HG02981 (cell line): ENCODE measurements around the gene NCKIPSD.

Experiments used
- ATAC-seq: cut with Tn5 transposase; IDR thresholded peaks from one replicate; pipeline ENCODE4 v1.9.1; 2021; ENCODE audit warnings: mild to moderate bottlenecking, moderate library complexity; ENCODE audit not compliant: unreplicated experiment

NCKIPSD gene

GRCh38 chr3:48697952-48698351, 12.2 kb upstream of the NCKIPSD start:
- no peak for ATAC-seq

GRCh38 chr3:48696601-48697000, 10.9 kb upstream of the NCKIPSD start:
- no peak for ATAC-seq

DNA sequence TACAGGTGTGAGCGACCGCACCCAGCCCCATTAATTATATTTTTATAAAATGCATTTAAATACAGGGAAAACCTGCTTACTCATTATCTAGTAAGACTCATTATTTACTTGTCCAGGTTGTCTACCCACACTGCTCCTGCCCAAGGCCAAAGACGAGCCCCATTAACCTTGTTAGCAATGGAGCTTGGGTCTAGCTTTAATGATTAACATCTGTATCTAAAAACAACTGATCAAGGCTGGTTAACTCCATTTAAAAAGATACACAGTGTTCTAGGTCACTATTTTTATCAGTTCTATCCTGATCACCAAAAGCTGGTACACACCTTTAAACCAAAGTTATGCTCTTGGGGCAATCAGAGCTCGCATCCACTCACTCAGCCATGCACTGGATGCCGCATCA, 10.4 kb upstream of the NCKIPSD start:
- ATAC-seq, result no peak

DNA sequence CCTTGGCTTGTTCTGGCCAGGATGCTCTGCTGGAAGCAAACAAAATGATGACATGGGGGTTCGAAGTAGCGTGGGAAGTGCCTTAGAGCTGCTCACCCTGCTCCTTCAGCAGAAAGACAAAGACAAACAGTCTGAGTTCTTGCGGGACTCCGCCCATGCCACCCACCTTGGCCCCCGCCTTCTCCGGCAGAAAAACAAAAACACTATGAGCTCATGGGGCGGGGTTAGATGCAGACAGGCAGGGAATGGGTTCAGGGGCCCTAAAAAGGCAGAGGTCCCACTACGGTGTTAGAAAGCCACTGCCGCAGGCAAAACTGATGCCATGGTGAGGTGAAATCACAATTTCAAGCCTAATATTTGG, 9.7 kb upstream of the NCKIPSD start:
- no peak for ATAC-seq

DNA sequence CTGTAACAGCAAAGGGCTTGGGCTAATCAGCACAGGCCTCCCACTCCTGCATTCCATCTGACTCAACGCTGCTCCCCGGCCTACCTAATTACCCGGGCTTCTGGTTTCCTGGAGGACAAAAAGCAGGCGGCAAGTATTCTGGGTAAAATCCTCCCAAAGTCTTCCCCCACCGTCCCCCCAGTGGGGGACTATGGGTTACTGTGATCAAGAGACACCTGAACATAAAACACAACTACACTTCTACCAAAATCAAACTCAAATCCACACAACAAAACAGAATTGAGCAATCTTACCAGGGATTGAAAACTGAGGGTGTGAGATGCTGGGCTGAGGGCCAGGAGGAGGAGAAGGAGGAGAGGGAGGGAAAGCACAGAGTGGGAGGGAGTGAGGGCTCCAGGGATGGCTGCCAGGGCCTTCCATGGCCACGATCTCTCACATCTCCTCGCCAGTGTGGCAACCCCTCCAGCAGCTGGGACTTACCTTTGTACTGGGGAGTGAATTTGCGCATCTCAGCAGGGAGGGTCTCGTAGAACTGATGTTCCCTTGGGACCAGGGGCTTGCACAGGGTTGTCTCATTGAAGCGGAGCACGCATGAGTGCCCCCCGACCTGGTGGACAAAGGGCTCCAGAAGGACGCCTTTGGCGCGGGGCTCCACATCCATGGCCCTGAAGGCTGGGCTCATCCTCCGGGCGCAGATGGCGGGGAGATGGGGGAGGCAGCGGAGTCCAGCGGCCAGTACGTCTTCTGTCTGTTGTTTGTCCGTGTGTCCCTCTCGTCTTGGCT, 9.1 kb upstream of the NCKIPSD start:
- ATAC-seq, result no peak

DNA sequence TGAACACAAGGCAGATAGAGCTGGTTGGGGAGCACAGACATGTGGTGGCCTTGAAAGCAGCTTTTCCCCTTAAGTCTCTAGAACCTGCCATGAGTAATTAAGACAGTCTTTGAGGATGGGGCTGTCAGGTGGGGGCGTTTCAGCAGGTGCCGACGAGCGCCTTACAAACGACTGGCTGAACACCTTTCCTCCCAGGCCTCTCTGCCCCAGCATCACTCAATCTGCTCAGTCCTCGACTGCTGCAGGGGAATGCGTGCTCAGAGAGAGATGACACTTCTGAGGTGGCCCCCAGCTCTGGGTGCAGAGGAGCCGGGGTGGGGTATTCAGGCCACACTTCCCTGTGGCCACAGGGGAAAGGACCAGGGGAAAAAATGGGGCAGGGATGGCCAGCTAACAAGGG, 8.1 kb upstream of the NCKIPSD start:
- no peak for ATAC-seq

DNA sequence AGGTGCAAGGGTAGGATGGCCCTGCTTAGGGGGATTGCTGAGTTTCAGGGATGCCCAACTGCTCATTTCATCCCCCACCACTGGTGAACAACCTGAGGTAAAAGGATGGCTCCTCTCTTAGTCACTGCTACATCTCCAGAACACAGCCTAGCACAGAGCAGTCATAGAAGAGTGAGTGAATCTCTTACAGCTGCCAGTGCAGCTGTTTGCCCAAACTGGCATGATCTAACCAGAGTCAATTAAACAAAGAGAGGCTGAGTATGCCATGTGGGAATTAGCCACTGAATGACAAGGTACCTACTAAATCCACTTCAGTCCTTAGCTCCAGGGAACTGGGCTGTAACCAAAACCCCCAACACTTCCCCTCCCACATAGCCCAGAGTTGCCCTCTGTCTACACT, 6.8 kb upstream of the NCKIPSD start:
- ATAC-seq, result no peak

DNA sequence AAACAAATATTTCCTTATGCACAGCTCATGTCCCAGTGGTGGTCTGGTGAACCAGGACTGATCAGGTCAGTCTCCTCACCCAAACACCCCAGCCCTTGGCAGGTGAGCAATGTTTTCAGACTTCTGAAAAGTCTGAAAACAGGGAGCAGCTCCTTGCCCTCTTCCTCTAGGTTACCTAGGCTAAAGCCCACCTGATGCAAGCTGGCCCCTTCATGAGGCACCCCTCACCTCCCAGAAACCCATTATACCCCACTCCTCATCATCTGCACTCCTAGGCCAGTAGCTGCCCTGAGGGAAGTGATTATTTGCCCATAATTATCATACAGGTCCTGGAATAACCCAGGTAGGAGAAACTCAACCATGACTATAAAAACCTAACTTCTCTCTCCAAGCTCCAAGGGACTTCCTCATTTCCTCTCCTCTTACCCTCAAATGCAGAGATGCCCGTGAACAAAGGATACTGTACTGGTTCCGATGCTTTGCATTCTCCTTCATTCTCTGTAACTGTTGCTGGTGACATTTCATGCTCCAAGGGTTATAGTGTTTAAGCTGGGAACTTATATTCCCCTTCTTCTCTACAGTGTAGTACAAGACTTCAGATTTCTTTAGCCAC, 5.2 kb upstream of the NCKIPSD start:
- ATAC-seq, result no peak

DNA sequence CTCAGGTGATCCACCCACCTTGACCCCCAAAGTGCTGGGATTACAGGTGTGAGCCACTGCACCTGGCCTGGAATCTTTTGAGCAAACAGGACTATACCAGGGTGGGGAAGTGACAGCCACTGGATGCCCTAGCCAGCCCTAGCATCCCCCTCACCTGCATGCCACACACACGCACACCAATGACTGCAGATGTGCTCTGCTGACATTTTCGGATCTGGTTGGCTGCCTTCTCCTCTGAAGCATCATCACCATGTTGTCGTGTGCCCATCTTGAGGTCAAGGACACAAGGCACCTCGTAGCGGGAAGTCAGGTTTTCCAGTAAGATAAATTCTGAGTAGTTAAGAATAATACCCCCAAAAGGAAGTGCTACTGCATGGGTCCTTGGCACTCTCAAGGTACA, 3.7 kb upstream of the NCKIPSD start:
- no peak for ATAC-seq

- no peak for ATAC-seq
Observed at GRCh38 chr3:48688737-48689075, 3.0 kb upstream of the NCKIPSD start.

- ATAC-seq, result no peak
Observed at GRCh38 chr3:48688032-48688736, 2.5 kb upstream of the NCKIPSD start.

- ATAC-seq, result no peak
Observed at GRCh38 chr3:48687220-48687678, 1.5 kb upstream of the NCKIPSD start.

GRCh38 chr3:48686538-48687219, 964 bp upstream of the NCKIPSD start:
- ATAC-seq, result no peak

DNA sequence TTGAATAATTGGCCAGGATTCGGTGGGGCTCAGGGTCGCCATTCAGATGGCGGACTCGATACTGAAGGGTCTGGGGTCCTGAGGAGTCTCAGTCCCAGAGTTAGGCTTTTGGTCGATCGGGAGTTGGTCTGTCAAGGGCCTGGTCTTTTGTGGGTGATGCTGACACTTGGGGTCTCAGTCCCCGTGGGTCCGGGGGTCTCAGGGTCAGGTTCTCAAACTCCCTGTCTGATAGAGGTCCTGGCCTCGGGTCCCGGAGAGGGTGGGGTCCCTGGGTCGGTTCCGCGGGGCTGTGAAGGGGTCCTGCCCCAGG, 467 bp downstream of the NCKIPSD start:
- ATAC-seq, result no peak

DNA sequence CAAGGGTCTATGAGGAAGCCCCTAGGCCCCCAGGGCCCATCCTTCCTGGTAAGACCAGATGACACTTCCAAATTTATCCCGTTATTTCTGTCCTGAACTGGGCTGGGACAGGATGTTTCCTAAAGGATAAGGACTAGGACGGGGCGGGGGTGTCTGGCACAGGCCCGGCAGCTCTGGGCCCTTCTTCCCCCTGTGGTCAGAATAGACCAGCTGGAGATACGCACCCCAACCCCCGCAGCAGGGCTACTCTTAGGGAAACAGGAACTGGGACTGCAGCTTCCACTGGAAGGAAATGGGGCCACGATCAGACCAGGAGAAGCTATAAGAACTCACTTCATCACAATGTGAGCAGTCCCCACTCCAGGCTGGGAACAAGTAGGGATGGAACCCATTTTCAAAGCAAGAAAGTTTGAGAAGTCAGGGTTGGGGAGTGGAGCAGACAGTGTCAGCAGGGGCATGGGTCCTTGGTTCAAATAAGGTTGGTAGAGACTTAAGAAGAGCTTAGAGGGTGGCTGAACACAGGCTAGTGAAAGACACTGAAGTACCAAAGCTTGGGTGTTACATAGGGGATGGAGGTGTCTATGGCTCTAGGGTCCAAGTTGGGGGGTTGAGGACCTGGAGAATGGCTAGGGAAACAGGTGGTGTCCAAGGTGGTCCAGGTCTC, 1.1 kb downstream of the NCKIPSD start:
- ATAC-seq, result no peak

- ATAC-seq, result no peak
Observed at GRCh38 chr3:48684054-48684349, 1.7 kb downstream of the NCKIPSD start.

GRCh38 chr3:48682786-48683185, 2.9 kb downstream of the NCKIPSD start:
- ATAC-seq, result no peak

DNA sequence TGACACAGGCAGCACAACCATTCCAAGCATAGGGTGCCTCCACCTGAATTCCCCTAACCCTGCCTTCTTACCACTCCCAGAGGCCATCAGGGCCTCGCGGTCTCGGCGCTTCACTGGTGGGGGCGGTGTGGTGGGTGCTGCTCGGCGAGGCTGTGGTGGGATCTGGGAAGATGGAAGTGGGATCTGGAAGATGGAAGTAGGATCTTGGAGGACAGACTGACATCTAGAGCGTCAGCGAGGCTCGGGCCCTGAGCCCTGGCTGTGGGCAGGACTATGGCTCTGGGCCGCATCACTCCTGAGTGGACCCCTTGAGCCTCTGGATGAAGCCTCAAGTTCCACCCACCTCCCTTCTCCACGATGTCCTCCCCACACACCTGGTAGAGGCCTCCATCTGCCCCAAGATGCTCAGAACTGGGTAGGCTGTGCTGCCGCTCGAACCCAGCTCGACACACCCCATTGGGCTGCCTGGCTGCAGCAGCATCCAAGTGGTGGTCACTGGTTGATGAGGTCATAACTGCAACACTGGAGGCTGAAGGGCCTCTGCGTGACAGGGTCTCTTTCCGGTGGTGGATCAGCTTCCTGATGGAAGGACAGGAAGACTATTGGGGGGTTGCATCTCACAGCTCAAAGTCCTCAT, 3.6 kb downstream of the NCKIPSD start:
- no peak for ATAC-seq

- ATAC-seq, result no peak
Observed at GRCh38 chr3:48681541-48681880, 4.2 kb downstream of the NCKIPSD start.

DNA sequence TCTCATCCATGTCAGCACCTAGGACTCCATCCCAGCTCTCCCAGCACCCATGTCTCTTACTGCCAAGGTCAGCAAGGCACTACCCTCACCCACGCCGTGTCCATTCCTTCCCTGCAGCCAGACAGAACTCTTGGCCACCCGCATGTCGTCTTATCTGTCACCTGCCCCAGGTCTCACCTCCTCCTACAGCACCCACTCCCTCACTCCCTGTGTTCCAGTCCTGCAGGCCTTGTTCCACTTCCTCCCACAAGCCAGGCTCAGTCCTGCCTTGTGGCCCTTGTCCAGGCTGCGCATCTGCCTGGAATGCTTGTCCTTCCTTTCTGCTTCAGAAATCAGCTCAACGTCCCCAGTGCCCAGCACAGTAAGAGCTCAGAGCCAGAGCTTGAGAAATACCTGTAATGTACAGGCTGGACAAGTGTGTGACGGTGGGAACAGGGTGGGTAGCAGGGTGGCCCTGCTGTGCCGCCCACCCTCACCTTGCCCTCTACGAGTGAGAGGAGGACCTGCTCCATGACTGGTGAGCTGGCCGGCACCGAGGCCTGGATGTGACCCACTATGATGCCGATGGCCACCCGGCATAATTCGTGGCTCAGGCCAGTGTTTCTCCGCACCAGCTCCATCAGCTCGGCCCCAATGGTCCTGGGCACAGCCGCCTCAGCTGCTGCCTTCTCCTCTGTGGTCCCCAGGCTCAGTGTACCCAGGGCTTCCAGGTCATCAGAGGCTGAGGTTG, 4.7 kb downstream of the NCKIPSD start:
- no peak for ATAC-seq
